NCI-H2107 (cell line): ENCODE results near the gene PKN1.
"Not testable (repeated sequence)": the region's sequence is repeated elsewhere in the genome, so short reads cannot be mapped to it uniquely, and the experiment has no call there.

Experiments
- DNase-seq: peaks from one replicate; lab custom pipeline; 2025; lab: John Stamatoyannopoulos, UW

Gene PKN1

DNA sequence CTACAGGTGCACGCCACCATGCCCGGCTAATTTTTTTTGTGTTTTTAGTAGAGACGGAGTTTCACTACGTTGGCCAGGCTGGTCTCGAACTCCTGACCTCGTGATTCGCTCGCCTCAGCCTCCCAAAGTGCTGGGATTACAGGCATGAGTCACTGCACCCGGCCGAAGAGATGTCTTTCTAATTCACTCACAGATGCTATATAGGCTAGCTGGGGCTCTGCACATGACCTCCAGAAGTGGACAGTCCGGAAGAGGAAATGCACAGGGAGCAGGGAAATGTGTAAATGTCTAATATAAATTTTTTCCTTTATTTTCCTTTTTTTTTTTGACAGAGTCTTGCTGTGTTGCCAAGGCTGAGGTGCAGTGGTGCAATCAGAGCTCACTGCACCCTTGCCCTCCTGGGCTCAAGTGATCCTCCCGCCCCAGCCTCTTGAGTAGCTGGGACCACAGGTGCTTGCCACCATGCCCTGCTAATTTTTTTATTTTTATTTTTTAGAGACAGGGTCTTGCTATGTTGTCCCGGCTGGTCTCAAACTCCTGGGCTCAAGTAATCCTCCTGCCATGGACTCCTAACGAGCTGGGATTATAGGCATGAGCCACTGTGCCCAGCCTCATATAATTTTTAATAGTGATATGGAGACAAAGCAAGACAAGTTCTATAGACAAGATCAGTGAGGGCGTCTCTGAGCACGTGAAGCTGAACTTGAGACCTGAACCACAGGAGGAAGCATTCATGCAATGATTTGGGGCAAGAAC lies 54.4 kb downstream of the PKN1 start:
- DNase-seq: no peak

DNA sequence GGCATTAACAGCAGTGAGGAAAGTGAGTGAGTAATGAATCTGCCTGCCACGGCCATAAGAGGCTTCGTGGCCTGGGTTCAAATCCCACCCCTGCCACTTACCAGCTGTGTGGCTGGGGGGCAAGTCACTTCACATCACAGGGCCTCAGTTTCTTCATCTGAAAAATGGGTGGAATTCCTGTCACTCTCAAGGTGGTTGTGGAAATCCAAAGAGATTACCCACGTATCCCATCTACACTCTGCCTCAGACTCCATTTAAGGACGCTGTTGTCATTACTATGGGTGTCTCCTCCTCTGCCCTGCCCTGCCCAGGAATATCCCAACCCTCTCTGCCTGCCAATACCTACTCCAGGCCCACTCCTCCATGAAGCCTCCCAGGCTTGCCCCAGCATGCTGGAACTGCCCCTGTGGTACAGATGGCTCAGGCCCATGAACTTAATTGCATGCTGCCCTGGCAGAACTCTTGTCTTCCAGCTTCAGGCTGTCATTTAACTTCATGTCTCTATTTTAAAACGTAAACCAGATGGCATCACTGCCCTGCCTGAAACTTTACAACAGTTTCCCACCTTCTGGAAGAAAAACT lies 59.7 kb downstream of the PKN1 start:
- no peak for DNase-seq

DNA sequence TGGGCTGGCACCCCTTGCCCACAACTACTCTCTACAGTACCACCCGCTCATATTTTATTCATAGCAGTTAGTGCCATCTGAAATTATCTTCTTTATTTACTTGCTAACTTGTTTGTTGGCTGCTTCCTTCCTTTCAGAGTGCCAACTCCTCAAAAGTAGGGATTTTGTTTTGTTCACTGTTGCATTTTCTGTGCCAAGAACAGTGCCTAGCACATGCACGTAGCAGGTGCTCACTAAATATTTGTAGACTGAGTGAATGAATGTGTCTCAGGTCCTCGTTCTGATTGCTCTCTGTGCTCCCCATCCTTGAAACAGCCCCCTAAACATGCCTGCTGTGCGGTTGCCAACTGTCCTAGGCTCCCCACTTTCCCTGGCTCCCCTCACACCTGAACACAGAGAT lies 61.3 kb downstream of the PKN1 start:
- no peak for DNase-seq

DNA sequence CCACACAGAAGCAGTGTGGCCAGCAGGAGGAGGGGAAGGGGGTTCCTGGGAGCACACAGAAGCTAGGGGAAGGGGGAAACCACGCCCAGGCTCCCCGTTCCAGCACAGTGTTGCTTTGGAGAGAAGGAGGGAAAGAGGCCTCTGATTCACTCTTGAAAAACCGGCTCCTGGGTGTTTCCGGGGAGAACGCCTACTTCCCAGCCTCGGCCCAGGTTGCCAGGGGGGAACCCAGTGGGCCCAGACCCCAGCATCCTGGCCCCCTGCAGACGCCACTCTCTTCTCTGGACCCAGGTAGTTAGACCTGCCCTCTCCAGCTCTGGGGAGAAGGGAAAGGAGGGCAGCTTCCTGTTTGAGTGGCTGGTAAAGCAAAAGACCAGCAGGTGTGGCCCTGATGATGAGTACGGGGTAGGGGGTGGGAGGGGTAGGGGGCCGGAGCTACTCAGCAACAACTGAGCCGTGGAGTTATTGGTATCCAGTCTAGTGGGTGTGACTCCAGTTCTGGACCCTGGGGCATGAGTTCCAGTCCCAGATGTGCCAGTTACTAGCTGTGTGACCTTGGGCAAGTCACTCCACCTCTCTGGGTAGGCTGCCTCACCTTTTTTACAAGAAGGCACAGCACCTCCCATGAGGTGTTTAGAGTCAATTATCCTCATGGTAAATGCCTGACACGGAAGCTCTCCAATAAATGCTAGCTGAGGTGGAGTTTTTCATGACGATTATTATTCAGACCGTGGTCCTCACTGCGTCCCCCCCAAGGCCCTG lies 62.0 kb downstream of the PKN1 start:
- no peak for DNase-seq

DNA sequence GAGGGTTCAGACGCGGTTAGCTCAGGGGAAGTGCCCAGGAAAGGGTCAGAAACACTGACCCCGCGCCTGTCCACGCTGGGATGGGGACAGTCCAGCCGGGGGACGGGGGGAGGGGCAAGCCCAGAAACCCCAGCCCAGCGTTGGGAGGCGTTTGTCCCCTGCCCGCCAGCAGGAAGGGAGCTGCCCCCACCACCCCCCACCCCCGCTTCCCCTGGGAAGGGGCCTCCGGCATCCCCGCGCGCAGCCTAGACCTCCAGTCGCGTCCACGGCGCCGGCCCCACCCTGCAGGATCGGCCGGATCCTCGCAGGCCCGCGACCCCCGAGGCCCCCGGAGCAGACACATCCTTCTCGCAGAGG lies 62.5 kb downstream of the PKN1 start:
- DNase-seq: no peak

DNA sequence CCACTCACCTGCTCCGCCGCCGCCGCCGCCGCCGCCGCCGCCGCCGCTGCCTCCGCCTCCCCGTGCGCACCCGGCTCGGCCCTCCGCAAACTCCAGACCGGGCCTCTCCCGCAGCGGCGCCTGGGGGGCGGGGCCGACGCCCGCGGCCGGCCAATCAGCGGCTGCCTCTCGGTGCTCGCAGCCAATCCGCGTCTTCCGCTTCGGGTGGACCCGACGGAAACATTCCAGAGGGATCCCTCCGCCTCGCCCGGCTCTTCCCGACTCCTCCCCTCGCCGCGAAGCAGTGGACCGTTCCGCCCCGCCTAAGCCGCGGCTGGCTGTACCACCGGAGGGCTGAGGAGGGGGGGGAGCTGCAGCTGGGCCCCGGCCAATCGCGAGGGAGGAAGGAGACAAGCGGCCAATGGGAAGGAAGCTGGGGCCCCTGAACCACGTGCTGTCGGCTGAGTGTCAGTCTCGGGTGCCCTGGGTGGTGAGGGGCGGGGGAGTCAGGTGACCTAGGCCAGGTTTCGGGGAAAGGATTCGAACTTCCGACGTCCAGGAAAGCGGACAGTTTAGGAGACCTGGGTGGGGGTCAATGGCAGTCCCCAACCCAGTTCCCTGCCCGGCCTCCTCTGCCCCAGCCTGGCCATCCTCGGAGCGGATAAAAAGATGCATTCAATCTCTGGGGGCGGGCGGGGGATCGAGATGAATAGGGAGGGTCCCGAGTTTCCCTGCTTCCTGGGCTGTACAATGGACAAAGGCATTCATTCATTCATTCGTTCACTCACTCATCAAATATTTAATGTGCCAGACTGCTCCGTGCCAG lies 63.1 kb downstream of the PKN1 start, which contains the start of gene GIPC1:
Gene GIPC1 (minus strand): TSS at position 99 of the 805 bp plus-strand sequence. CDS start 13,151 bp downstream, outside the sequence.
- peak; percentile 95 for DNase-seq

DNA sequence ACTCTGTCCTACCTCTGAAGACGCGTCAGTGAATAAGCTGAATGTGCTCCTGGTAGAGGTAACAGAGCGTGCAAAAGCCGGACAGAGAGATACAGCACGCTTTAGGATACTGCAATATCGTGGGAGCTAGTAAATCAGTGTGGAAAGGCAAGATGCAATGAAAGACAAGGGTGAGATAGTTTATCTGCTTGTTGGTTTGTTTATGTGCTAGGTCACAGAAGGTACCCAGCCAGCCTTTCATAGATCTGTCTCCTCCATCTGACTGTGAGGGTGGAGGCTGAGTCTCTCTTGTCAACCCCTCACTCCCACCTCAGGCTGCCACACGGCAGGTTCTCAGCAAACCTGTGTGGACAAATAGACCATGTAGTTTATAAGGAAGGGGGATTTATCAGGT lies 63.7 kb downstream of the PKN1 start:
- no peak for DNase-seq

DNA sequence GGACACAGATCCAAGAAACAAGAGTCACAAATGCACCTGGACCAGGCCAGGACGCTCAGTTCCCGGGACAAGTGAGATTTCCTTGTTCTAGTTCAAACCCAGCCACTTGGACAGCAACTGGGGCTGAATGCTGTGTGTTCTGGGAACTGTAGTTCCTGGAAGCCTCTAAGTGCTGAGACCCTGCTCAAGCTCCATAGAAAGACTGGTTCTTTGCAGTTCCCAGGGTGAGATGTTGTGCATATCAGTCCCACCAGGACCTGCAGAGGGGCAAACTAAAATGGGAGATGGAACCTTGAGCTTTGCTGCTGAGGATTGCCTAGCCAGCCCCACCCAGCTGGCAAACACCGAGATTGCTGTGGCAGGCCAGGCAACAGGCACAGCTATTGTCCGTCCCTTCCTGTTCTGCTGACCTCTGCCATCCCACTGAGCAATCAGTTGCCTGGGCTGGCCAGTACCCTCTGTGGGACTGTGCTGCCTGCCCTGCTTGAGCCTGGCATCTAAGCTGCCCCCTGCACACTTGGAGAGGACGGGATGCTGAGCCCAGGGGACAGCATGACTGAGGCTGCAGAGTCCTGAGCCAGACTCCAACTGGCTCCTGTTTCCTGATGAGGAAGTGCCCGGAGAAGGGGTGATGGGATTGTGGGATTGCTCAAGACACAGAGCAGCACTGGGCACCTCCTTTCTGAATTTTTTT lies 64.3 kb downstream of the PKN1 start:
- no peak for DNase-seq

DNA sequence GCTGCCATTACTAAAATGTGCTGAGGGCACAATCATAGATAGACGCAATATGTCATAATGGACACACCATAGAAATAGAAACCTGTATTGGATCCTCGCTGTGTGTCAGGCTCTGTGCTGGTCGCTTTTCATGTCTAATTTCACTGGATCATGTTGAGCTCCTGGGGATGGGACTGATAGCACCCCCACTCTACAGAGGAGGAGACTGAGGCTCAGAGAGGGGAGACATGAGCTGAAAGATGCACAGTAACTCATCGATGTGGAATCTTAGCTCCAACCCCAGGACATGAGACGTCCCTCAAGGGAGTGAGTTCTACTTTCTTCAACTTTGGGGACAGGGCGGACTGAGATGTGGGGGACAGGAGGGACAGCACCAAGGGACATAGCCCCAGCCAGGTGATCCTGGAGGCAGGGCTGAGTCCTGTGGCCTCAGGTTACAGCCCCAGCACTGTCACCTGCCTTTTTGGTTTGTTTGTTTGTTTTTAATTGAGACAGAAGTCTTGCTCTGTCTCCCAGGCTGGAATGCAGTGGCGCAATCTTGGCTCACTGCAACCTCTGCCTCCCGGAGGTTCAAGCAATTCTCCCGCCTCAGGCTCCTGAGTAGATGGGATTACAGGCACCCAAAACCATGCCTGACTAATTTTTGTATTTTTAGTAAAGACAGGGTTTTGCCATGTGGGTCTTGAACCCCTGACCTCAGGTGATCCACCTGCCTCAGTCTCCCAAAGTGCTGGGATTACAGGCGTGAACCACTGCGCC lies 69.4 kb downstream of the PKN1 start:
- no peak for DNase-seq

DNA sequence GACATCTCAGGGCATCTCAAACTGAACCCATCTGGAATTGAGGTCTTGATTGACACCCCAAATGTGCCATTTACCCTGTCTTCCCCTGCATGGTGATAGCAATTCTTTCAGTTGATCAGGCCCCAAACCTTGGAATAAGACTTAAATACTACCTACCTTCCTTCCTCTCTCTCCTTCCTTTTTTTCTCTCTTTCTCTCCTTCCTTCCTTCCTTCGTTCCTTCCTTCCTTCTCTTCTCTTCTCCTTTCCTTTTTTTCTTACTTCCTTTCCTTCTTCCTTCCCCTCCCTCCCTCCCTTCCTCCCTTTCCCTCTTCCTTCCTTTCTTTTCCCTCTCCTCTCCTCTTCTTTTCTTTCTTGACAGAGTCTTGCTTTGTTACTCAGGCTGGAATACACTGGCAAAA lies 70.2 kb downstream of the PKN1 start:
- DNase-seq: no peak

DNA sequence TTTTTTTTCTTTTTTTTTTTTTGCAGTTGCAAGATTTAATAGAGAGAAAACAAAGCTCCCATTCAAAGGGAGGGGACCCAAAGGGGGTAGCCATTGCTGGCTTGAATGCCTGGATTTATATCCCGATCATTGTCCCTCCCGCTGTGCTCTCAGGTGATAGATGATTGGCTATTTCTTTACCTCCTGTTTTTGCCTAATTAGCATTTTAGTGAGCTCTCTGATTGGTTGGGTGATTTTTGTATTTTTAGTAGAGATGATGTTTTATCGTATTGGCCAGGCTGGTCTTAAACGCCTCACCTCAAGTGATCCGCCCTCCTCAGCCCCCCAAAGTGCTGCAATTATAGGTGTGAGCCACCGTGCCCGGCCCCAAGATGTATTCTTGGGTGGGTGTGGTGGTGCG lies 71.5 kb downstream of the PKN1 start:
- DNase-seq: not testable (repeated sequence)

DNA sequence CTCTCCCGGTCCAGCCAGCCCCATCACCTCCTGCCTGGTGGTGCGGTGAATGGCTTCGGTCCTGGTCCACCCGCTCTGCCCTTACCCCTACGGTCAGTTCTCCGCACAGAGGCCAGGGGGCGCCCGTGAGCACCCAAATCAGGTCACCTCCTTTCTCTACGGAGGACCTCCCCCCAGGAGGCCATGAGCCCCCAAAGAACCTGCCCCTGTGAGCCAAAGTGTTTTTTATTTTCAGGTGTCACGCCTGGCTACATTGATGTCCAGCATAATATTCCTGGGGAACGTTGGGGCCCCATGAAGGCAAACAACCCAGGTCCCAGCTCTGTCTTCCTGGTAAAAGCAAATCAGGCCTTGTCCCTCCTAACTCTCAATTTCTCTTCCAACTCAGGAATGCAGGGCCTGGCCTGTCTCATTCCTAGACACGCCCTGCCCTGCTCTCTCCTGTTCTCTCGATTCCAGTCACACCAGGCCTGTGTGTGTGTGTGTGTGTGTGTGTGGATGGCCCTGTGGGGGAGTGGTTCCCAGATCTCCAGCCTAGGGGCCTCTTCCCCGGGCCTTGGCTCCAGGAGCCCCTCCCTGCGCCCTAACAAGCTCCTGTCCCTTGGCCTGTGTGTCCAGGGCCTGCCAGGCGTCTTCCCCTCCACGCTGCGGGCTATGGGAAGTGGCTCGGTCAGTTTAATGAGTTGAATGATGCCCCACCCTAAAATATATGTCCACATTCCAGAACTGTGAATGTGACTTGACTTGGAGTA lies 72.6 kb downstream of the PKN1 start:
- DNase-seq: no peak

DNA sequence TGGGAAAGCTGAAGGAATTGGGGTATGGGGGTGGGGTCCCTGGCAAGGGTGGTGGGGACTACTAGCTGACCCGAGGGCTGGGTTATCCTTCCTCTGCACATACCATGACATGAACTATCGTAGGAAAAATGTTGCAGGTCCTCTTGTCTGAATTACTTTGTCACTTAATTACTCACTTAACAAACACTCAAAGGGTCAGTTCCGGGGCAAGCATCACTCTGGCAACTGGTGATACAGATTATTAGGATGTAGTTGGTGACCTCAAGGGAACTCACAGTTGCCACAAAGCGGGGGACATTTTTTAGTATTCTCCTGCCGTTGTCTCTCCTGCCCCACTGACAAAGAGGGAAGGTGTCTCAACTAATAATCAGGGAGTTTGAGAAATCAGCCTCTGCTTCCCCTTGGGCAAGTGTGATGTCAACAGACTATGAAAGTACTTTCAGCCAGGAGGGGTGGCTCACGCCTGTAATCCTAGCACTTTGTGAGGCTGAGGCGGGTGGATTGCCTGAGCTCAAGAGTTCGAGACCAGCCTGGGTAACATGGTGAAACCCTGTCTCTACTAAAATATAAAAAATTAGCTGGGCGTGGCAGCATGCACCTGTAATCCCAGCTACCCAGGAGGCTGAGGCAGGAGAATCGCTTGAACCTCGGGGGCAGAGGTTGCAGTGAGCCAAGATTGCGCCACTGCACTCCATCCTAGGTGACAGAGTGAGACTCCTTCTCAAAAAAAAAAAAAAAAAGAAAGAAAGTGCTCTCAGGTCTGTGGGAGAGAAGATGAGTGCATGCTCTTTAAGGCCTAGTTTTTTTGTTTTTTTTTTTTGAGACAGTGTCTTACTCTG lies 74.8 kb downstream of the PKN1 start:
- DNase-seq: no peak

DNA sequence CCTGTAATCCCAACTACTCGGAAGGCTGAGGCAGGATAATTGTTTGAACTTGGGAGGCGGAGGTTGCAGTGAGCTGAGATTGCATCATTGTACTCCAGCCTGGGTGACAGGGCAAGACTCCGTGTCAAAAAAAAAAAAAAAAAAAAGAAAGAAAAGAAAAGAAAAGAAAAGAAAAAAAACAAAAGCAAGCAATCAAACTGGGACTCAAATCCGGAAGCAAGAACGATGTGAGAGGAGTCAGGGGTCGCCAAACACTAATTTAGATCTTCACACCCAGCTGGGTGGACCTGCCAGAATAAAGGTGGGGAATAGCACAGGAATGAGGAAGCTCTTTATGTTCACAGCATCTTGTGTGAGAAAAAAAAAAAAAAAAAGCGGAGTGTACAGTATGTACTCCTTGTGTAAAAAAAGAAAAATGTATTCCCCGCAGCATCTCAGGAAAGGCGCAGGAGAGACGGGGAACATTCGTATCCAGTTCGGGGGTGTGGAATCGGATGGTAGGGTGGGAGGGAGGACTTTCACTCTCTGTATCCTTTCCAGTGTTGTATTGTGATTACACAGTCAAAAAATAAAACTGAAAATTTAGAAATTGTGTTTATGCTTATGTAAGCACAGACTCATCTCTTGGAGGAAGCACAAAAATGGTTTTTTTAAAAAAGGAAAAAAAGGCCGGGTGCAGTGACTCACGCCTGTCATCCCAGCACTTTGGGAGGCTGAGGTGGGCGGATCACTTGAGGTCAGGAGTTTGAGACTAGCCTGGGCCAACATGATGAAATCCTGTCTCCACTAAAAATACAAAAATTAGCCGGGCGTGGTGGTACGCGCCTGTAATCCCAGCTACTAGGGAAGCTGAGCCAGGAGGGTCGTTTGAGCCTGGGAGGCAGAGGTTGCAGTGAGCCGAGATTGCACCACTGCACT lies 77.5 kb downstream of the PKN1 start:
- no peak for DNase-seq

DNA sequence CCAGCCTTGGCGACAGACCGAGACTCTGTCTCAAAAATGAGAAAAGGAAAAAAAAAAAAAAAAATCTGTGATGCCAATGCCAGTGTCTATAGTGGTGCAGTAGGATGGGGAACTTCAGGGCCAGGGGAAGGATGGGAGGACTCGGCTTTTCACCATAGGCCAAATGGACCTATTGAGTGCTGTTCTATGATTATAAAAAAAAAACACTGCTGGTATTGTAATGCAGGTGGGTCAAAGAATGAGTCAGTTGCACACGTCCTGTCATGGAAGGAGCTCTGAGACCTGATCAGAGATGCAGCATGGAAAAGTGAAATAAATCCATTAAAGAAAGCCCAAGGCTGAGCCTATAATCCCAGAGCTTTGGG lies 78.1 kb downstream of the PKN1 start:
- DNase-seq: no peak

DNA sequence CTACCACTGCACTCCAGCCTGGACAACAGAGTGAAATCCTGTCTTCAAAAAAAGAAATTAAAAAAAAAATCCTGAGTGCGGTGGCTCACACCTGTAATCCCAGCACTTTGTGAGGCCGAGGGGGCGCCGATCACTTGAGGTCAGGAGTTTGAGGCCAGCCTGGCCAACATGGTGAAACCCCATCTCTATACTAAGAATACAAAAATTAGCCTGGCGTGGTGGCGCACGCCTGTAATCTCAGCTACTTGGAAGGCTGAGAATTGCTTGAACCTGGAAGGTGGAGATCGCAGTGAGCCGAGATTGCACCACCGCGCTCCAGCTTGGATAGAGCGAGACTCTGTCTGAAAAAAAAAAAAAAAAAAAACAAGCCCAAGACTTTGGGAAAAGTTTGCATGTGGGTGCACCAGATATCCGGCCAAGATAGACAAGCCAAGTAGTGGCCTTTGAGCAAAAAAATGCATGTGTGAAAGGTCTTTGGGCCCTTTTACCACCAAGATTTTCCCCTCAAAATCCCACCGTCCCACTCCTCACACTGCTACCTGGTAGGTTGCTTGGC lies 79.4 kb downstream of the PKN1 start:
- DNase-seq: no peak

DNA sequence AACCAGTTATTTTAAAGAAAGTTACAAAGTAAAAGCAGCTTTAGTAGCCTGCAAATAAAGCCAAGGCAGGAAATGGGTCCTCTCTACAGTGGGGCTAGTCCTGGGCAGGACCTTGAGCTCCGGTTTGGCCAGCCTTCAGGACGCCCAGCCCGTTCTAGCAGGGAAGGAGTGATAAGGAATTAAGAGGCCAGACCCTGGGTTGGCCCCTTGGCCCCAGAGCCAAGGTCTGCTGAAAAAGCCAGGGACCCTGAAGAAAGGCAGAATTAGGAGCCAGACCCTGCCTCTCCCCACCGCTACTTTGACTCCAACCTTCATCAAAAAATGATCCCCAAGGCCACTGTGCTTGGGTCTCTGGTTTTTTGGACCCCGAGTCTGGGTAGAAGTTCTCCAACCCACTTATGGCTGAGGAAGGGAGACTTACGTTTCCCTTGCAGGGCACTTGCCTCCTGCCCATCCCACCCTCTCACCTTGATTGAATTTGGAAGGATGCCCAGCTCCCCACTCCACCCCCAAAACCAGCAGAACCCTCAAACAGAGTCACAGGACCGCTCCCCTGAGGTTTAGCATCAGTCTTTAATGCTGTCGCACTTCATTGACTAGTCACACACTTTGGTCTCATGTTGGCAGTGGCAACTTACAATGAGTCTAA lies 81.2 kb downstream of the PKN1 start:
- DNase-seq: no peak
